ENCODE measurements around the gene PI4K2A. TPM values are rescaled to one million over a fixed set of nuclear protein-coding genes. Genes with fewer than 3 reads are reported as not detected.

PI4K2A gene
- total RNA-seq, 1 experiment from 2014 or later: 23.5 TPM

DNA sequence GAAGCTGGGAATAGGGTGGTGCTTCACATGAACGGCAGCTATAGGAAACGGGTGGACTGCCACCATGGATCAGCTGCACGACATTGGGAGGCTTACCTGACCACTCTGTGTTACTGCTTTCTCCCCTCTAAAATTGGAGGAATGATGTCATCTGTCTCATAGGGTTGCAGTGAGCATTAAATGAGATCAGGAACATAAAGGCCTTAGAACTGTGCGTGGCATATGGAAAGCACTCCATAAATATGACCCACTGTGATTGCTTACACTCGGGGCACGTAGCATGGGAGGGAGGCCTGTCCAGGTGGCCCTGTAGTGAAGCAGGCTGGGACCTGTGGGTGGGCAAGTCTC lies 41.2 kb upstream of the PI4K2A start:
- DNase-seq (ENCODE audit: unreplicated experiment): no peak
- intact Hi-C loops (cut with micrococcal nuclease): no loop called here
- Mint-ChIP-seq H3K9me3 (ENCODE audit: unreplicated experiment) (no peaks in the 10 kb centered on the region), H3K27me3 (ENCODE audit: insufficient read depth, unreplicated experiment) (no peaks in the 10 kb centered on the region), H3K4me1 (ENCODE audit: insufficient read depth, unreplicated experiment) (peaks cover 35% of the 10 kb centered on the region), H3K36me3 (ENCODE audit: insufficient read depth, unreplicated experiment) (peaks cover 7% of the 10 kb centered on the region), H3K27ac (ENCODE audit: low read depth, unreplicated experiment) (no peak overlapping the region), H3K4me3 (ENCODE audit: unreplicated experiment) (no peak overlapping the region)
- ChIA-PET CTCF (interaction anchor here (0.9 to 4.6 kb wide), 3 partner anchors 9 to 177 kb away, joined by 3 to 35 read pairs (median 10); no protein-coding TSS in a partner anchor), POLR2A (interaction anchor here (1.6 to 3.1 kb wide), 4 partner anchors 9 to 25 kb away, joined by 5 to 17 read pairs (median 9); partner anchors contain the start of gene HOGA1)
- TF ChIP-seq, protein P1, sequence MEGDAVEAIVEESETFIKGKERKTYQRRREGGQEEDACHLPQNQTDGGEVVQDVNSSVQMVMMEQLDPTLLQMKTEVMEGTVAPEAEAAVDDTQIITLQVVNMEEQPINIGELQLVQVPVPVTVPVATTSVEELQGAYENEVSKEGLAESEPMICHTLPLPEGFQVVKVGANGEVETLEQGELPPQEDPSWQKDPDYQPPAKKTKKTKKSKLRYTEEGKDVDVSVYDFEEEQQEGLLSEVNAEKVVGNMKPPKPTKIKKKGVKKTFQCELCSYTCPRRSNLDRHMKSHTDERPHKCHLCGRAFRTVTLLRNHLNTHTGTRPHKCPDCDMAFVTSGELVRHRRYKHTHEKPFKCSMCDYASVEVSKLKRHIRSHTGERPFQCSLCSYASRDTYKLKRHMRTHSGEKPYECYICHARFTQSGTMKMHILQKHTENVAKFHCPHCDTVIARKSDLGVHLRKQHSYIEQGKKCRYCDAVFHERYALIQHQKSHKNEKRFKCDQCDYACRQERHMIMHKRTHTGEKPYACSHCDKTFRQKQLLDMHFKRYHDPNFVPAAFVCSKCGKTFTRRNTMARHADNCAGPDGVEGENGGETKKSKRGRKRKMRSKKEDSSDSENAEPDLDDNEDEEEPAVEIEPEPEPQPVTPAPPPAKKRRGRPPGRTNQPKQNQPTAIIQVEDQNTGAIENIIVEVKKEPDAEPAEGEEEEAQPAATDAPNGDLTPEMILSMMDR (IDR thresholded peaks at IDR 0.05; ENCODE audit: unreplicated experiment): no peak
- no TSS peak for BruUV-seq (replicated peaks)

DNA sequence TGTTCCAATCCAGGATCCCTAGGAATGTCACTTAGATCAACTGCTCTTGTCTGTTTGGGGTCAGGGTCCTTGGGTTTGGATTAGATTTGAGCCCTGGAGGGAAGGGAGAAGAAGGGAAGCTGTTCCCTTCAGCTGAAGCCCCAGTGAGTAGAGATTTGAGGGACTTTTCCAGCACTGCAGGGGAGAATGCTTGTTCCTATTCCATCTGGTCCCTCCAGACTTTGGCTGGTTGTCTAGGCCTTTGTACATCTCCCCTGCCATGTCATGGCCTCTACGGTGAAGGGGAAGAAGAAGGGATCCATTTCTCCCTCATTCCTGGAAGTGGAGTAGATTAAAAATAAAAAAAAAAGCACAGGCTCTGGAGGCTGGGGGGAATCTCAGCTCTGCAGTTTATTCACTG lies 39.9 kb upstream of the PI4K2A start:
- no peak overlapping the region for H3K4me3 Mint-ChIP-seq (ENCODE audit: unreplicated experiment)
- H3K27ac Mint-ChIP-seq (ENCODE audit: low read depth, unreplicated experiment): peak overlapping the region; percentile 42
- DNase-seq (ENCODE audit: unreplicated experiment): no peak
- intact Hi-C loops (cut with micrococcal nuclease): no loop called here
- ChIA-PET POLR2A (no interaction called here), CTCF (interaction anchor here (0.5 to 1.1 kb wide), 5 partner anchors 9 to 67 kb away, joined by 3 to 5 read pairs (median 4); partner anchors contain the start of gene ANKRD2)
- TF ChIP-seq, protein P1 (IDR thresholded peaks at IDR 0.05; ENCODE audit: unreplicated experiment): no peak
- H3K27me3 Mint-ChIP-seq (ENCODE audit: insufficient read depth, unreplicated experiment): no peaks in the 10 kb centered on the region
- H3K4me1 Mint-ChIP-seq (ENCODE audit: insufficient read depth, unreplicated experiment): peaks cover 35% of the 10 kb centered on the region
- no TSS peak for BruUV-seq (replicated peaks)
- peaks cover 7% of the 10 kb centered on the region for H3K36me3 Mint-ChIP-seq (ENCODE audit: insufficient read depth, unreplicated experiment)
- no peaks in the 10 kb centered on the region for H3K9me3 Mint-ChIP-seq (ENCODE audit: unreplicated experiment)

DNA sequence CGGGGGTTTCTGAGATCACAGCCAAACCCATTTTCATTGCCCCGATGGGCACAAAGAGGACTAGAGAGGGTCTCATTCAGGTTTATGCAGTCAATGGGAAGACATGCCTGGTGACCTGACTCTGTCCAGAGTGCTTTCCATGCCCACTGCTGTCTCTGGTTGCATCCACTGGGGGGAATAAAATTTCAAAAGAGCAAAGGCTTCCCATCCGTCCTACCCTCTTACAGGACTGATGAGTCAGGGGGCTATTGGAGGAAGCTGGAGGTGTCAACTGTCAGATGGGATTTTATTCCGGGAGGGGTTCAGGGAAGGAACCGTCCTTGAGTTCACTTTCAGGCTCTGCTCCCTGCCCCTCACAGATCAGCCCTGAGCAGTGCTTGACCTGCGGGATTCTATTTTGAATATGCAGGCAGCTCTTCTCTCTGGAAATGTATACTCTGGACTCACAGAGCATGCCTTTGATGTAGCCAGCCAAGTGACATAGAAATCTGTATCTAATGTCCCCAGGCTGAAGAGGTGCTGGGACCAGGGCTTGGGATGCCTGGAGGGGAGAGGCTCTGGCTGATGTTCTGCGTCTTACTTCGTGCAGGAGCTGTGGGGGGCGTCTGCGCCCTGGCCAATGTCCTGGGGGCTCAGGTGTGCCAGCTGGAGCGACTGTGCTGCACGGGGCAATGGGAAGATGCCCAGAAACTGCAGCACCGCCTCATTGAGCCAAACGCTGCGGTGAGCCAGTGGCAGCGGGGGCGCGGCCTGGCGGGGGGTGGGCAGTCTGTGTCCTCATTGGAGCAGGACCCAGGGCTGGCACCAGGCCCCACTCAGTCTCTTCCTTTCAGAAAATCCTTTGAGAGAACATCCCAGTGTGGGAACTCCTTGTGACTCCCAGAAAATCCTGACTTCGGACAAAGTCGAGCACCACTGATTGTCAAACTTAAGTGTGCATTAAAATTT lies 38.9 kb upstream of the PI4K2A start:
- Mint-ChIP-seq H3K36me3 (ENCODE audit: insufficient read depth, unreplicated experiment) (peaks cover 7% of the 10 kb centered on the region), H3K9me3 (ENCODE audit: unreplicated experiment) (no peaks in the 10 kb centered on the region), H3K27me3 (ENCODE audit: insufficient read depth, unreplicated experiment) (no peaks in the 10 kb centered on the region), H3K27ac (ENCODE audit: low read depth, unreplicated experiment) (no peak overlapping the region), H3K4me3 (ENCODE audit: unreplicated experiment) (no peak overlapping the region), H3K4me1 (ENCODE audit: insufficient read depth, unreplicated experiment) (peaks cover 26% of the 10 kb centered on the region)
- TF ChIP-seq, protein P1 (IDR thresholded peaks at IDR 0.05; ENCODE audit: unreplicated experiment): no peak
- intact Hi-C loops (cut with micrococcal nuclease): no loop called here
- POLR2A ChIA-PET: no interaction called here
- no TSS peak for BruUV-seq (replicated peaks)
- no peak for DNase-seq (ENCODE audit: unreplicated experiment)
- CTCF ChIA-PET: interaction anchor here (0.6 kb wide), 3 partner anchors 27 to 1226 kb away, joined by 3 to 5 read pairs (median 4); no protein-coding TSS in a partner anchor

DNA sequence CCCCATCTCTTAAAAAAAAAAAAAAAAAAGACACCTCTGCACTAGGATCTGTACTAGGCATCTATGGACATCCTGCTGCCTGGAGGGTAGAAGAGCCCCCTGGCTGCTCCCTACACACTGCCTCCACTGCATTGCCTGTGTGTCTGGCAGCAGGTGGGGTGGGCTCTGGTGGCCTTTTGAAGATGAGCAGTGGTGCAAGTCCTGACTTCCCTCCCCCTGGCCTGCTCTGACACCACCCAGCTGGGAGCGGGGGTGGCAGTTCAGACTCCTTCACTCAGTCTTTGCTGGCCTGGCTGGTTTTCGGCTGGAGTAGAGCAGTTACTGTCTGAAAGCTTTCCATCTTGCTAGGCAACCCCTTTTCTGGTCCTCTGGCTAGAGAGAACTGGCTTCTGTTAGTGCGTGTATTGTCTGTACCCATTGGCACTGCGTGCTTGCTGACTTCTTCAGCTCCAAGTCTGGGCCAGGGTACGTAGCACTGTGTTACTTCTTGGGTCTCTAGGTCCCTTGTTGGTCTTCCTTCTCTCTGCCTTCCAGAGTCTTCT lies 33.3 kb upstream of the PI4K2A start:
- Mint-ChIP-seq H3K27ac (ENCODE audit: low read depth, unreplicated experiment) (peak overlapping the region; percentile 63), H3K9me3 (ENCODE audit: unreplicated experiment) (no peaks in the 10 kb centered on the region), H3K36me3 (ENCODE audit: insufficient read depth, unreplicated experiment) (peaks cover 7% of the 10 kb centered on the region), H3K27me3 (ENCODE audit: insufficient read depth, unreplicated experiment) (no peaks in the 10 kb centered on the region), H3K4me3 (ENCODE audit: unreplicated experiment) (no peak overlapping the region), H3K4me1 (ENCODE audit: insufficient read depth, unreplicated experiment) (peaks cover 18% of the 10 kb centered on the region)
- TF ChIP-seq, protein P1 (IDR thresholded peaks at IDR 0.05; ENCODE audit: unreplicated experiment): no peak
- ChIA-PET POLR2A (interaction anchor here (1.0 to 8.1 kb wide), 8 partner anchors 8 to 130 kb away, joined by 3 to 184 read pairs (median 8); partner anchors contain the start of genes ANKRD2, AVPI1, HOGA1 and PI4K2A), CTCF (interaction anchor here (0.6 to 14.4 kb wide), 8 partner anchors 9 to 150 kb away, joined by 3 to 373 read pairs (median 4); partner anchors contain the start of gene ANKRD2)
- intact Hi-C loops (cut with micrococcal nuclease): no loop called here
- no peak for DNase-seq (ENCODE audit: unreplicated experiment)
- BruUV-seq (replicated peaks): no TSS peak

All from MCF 10A (cell line).